K562 (cell line): ENCODE results near the gene PAQR4. TPM values are rescaled to one million over a fixed set of nuclear protein-coding genes. Genes with fewer than 3 reads are reported as not detected.

Experiments used
- ATAC-seq: fragments of 200-7000 bp; cut with Tn5 transposase; 3 replicates; pipeline ENCODE4 v1.9.1; 2020; ENCODE audit warnings: moderate library complexity
- BruUV-seq: library from RNA; stranded (reverse); fragments of 400-500 nt; replicated peaks from 2 replicates; lab custom pipeline; 2021; lab: Mats Ljungman, UMichigan
- CTCF ChIA-PET: fragments of 300-600 bp; formaldehyde crosslinking; extraction: SDS; loops from one replicate; lab custom pipeline; 2021; ENCODE audit warnings: low intra/inter-chr PET ratio; lab: Yijun Ruan, JAX
- POLR2A ChIA-PET: fragments of 300-600, 350-650 bp; sonication (Branson Sonifier 250); formaldehyde crosslinking; extraction: SDS; loops from one replicate; lab custom pipeline; 2021; ENCODE audit warnings: antibody characterized with exemption, inconsistent platforms; lab: Yijun Ruan, JAX
- DNase-seq, 4 experiments: peaks; one replicate each; pipeline versions ENCODE4 v3.0.0 to v3.0.0-alpha.2; 2011 to 2018; ENCODE audit warnings: low spot score in 3 of 4, mixed read lengths in 3 of 4; ENCODE audit errors: extremely low read depth in 1 of 4
- FAIRE-seq: peaks from 2 replicates; lab custom pipeline; 2011; peaks lifted over from hg19 to GRCh38; lab: Jason Lieb, UNC
- H2AFZ ChIP-seq: 2 replicates; pipeline ENCODE4 v1.6.0; 2011; ENCODE audit warnings: low read depth, low read length, control low read depth, inconsistent platforms
- H3K27ac ChIP-seq: fragments of 200-600 bp; 3 replicates; pipeline ENCODE4 v1.8.0; 2011; ENCODE audit warnings: low read depth, mild to moderate bottlenecking, control low read depth, inconsistent platforms, low read length, moderate library complexity, mixed read lengths; ENCODE audit errors: extremely low read depth
- H3K27me3 ChIP-seq, 2 experiments: fragments of 300-600 bp in 1 of 2; 2 replicates in 1 of 2; 3 replicates in 1 of 2; pipeline versions ENCODE4 v1.6.0 to v1.8.0; 2011; ENCODE audit warnings: inconsistent platforms in 2 of 2, low read length in 2 of 2, mild to moderate bottlenecking in 1 of 2, mixed read lengths in 1 of 2, moderate library complexity in 1 of 2; ENCODE audit not compliant: control insufficient read depth in 2 of 2, insufficient read depth in 2 of 2
- H3K36me3 ChIP-seq: fragments of 300-600 bp; 3 replicates; pipeline ENCODE4 v1.8.0; 2011; ENCODE audit warnings: mild to moderate bottlenecking, low read length, inconsistent platforms; ENCODE audit not compliant: control insufficient read depth, insufficient read depth
- H3K4me1 ChIP-seq, 2 experiments: fragments of 200-600 bp in 1 of 2; replicated peaks in 1 of 2; 2 replicates in 1 of 2; 3 replicates in 1 of 2; pipeline versions ENCODE4 v1.5.1 to v1.8.0; 2011; ENCODE audit warnings: inconsistent platforms in 2 of 2, low read length in 2 of 2, mild to moderate bottlenecking in 1 of 2, mixed read lengths in 1 of 2, moderate library complexity in 1 of 2; ENCODE audit not compliant: control insufficient read depth in 2 of 2, insufficient read depth in 2 of 2
- H3K4me2 ChIP-seq: 2 replicates; pipeline ENCODE4 v1.6.1; 2011; ENCODE audit warnings: low read length, control low read depth, inconsistent platforms, mixed read lengths; ENCODE audit not compliant: insufficient read depth
- H3K4me3 ChIP-seq: fragments of 200-600 bp; sonication (generic), shearing (Covaris generic); 2 replicates; pipeline ENCODE4 v1.5.1; 2016; ENCODE audit warnings: control low read depth, inconsistent platforms
- H3K79me2 ChIP-seq: fragments of 200-600 bp; 3 replicates; pipeline ENCODE4 v1.8.0; 2011; ENCODE audit warnings: low read length, inconsistent platforms; ENCODE audit not compliant: control insufficient read depth, insufficient read depth
- H3K9ac ChIP-seq, 2 experiments: 2 replicates each; pipeline versions ENCODE4 v1.6.0 to v1.6.1; 2011; ENCODE audit warnings: low read depth in 2 of 2, low read length in 2 of 2, control low read depth in 1 of 2, inconsistent platforms in 1 of 2, mild to moderate bottlenecking in 1 of 2, mixed read lengths in 1 of 2; ENCODE audit not compliant: insufficient read depth in 1 of 2
- H3K9me1 ChIP-seq: one replicate; pipeline ENCODE4 v1.6.0; 2011; ENCODE audit warnings: inconsistent platforms, mild to moderate bottlenecking, low read length, moderate library complexity; ENCODE audit not compliant: control insufficient read depth, insufficient read depth
- H3K9me3 ChIP-seq: replicated peaks from 2 replicates; pipeline ENCODE4 v1.5.1; 2011; ENCODE audit warnings: low read depth, low read length, inconsistent platforms; ENCODE audit not compliant: control insufficient read depth, insufficient read depth
- H4K20me1 ChIP-seq: replicated peaks from 2 replicates; pipeline ENCODE4 v1.6.1; 2011; ENCODE audit warnings: low read length, inconsistent platforms, mixed read lengths; ENCODE audit not compliant: control insufficient read depth, insufficient read depth
- E4F1 ChIP-seq: fragments of 250-450 bp; sonication (Bioruptor Pico); IDR thresholded peaks from 2 replicates; pipeline ENCODE4 v1.5.0; 2021; ENCODE audit warnings: mild to moderate bottlenecking, borderline replicate concordance
- EGR1 ChIP-seq: fragments of 450-650 bp; conservative IDR thresholded peaks from 2 replicates; pipeline ENCODE4 v1.6.1; 2017; ENCODE audit warnings: mild to moderate bottlenecking
- KDM5B ChIP-seq: fragments of 200-600 bp; sonication (generic); IDR thresholded peaks from 2 replicates; pipeline ENCODE4 v1.6.1; 2012; ENCODE audit warnings: low read depth, mild to moderate bottlenecking, moderate library complexity, low read length, control low read depth, inconsistent platforms; ENCODE audit not compliant: insufficient replicate concordance
- MYBL2 ChIP-seq, 2 experiments: fragments of 450-650 bp in 1 of 2; sonication (generic) in 1 of 2; formaldehyde crosslinking in 1 of 2; IDR thresholded peaks; 2 replicates each; pipeline versions ENCODE4 v1.6.1 to v1.8.1; 2017 to 2022; ENCODE audit warnings: borderline replicate concordance in 1 of 2, inconsistent platforms in 1 of 2, low read depth in 1 of 2, mild to moderate bottlenecking in 1 of 2, missing genetic modification reagents in 1 of 2, moderate library complexity in 1 of 2
- PATZ1 ChIP-seq: fragments of 250-450 bp; sonication (Bioruptor Pico); IDR thresholded peaks from 2 replicates; pipeline ENCODE4 v1.5.0; 2020; ENCODE audit warnings: mild to moderate bottlenecking, borderline replicate concordance
- SNAPC5 ChIP-seq: fragments of 250-450 bp; sonication (Bioruptor Pico); IDR thresholded peaks from 2 replicates; pipeline ENCODE4 v1.8.0; 2021; ENCODE audit warnings: moderate library complexity, mild to moderate bottlenecking, inconsistent platforms
- VEZF1 ChIP-seq: fragments of 200-800 bp; sonication (Bioruptor generic); IDR thresholded peaks from 2 replicates; pipeline ENCODE4 v1.6.1; 2017; ENCODE audit warnings: missing genetic modification characterization, missing compliant biosample characterization
- ZBTB17 ChIP-seq: fragments of 450-650 bp; formaldehyde crosslinking; IDR thresholded peaks from 2 replicates; pipeline ENCODE4 v1.4.0; 2020; ENCODE audit warnings: mild to moderate bottlenecking
- ZNF165 ChIP-seq: fragments of 250-450 bp; sonication (Bioruptor Pico); IDR thresholded peaks from 2 replicates; pipeline ENCODE4 v1.4.0; 2020; ENCODE audit warnings: borderline replicate concordance
- ZNF444 ChIP-seq: fragments of 250-450 bp; sonication (Bioruptor Pico); IDR thresholded peaks from 2 replicates; pipeline ENCODE4 v1.4.0; 2020; ENCODE audit warnings: mild to moderate bottlenecking, moderate library complexity
- WGBS: fragments of 100-300 bp; shearing (Covaris generic); methylation state at CpG from one replicate; pipeline ENCODE4 v1.1.6; 2016; ENCODE audit warnings: low coverage, mixed read lengths; ENCODE audit not compliant: insufficient coverage; ENCODE audit errors: missing lambda C conversion rate; 5-methylcytosine and 5-hydroxymethylcytosine counted together
- in situ Hi-C: fragments of 300-500 bp; cut with MboI; formaldehyde crosslinking; loops from 4 replicates; pipeline ENCODE4 v1.15.0; 2018; ENCODE audit warnings: inconsistent platforms, mixed read lengths
- intact Hi-C: fragments of 100-400 bp; cut with micrococcal nuclease; formaldehyde crosslinking; loops from 2 replicates; pipeline ENCODE4 v1.14.2; 2022
- polyA plus RNA-seq, 8 experiments: library from polyadenylated mRNA; depleted of rRNA in 4 of 8; stranded (reverse) in 5 of 8; unstranded in 3 of 8; fragments of >200 nt; fragmentation: Nextera tagmentation in 2 of 8; fragmentation: Illumina TruSeq in 1 of 8; extraction: Ambion mirVana in 2 of 8; extraction: Trizol in 1 of 8; gene quantifications; 2 replicates each; pipeline versions ENCODE4 v1.2.1 to v1.2.3, GENCODE V29; 2011 to 2014; ENCODE audit warnings: inconsistent platforms in 1 of 8, missing spikeins in 1 of 8
- total RNA-seq, 7 experiments: library from RNA; depleted of rRNA in 6 of 7; stranded (reverse); fragments of >200 nt in 6 of 7; fragmentation: Illumina TruSeq in 2 of 7; extraction: Trizol in 2 of 7; gene quantifications; 2 replicates each; pipeline versions ENCODE4 v1.2.1 to v1.2.3, GENCODE V29; 2011 to 2021; ENCODE audit warnings: low replicate concordance in 1 of 7
- TF ChIP-seq, protein P1 (sequence below): fragments of 250-450 bp; sonication (Bioruptor Pico); IDR thresholded peaks from 2 replicates; pipeline ENCODE4 v1.6.1; 2021; ENCODE audit warnings: mild to moderate bottlenecking

Gene PAQR4
- total and polyA plus RNA-seq, 9 of the 15 experiments (the other 6 are each of a cell fraction or from before 2014, with no cell fraction given) = 0.62 to 40.4 (median 19.5) TPM

DNA sequence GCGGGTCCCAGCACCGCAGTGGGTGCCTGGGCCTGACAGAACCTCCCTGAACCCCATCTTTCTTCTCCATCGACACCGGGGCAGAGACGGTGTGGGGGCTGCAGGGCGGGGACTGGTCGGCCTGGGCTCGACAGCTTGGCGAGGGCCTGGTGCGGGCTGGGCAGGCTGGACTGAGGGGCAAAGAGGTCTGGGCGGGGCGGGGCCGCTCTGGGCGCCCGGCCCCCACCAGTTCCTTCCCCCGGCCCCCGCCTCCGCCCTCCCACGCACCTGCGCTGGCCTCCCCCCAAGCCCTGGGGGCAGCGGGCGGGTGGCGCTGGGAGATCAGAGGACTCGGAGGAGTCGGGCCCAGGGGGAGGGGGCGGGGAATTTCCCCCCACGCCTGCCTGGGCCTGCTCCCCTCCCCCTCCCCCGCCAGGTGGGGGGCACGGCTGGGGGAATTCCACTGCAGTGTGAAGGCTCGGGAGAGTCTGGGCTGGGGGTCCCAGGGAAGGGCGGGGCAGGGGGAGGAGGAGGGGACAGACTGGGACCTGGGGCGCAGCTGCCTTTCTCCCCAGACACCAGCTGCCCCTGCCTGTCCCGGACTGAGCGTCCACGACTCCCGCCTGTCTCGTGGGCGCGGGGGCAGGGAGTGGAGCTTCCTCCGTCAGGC lies 6.0 kb upstream of the PAQR4 start:
- FAIRE-seq (no peak), ATAC-seq (peak; percentile 5), DNase-seq (peak; percentile 70 to 90 (median 80))
- BruUV-seq = no TSS peak
- H3K4me2 ChIP-seq = peak overlapping the region; percentile 71
- ChIA-PET CTCF (interaction anchor here (0.6 kb wide), 1 partner anchor 630 kb away, joined by 3 read pairs; no protein-coding TSS in a partner anchor), POLR2A (interaction anchor here (0.6 to 1.3 kb wide), 7 partner anchors 9 to 24 kb away, joined by 3 to 5 read pairs (median 3); partner anchors contain the start of gene PKMYT1)
- no peaks in the 10 kb centered on the region for H3K79me2 ChIP-seq
- peaks cover 3% of the 10 kb centered on the region; the same call in 1 of the 3 replicates for H3K36me3 ChIP-seq
- 6% methylated on average over 5 of the region's 40 CpGs for WGBS
- H3K9ac ChIP-seq = peak overlapping the region; percentile 69 to 96
- H3K4me3 ChIP-seq = peak overlapping the region; percentile 53
- H2AFZ ChIP-seq = peak overlapping the region; percentile 87
- H3K9me1 ChIP-seq = no peaks in the 10 kb centered on the region
- intact Hi-C loops = loop anchor here (10.0 kb wide), 1 partner anchor 62 kb away; the partner anchor contains the start of genes HCFC1R1, THOC6 and TNFRSF12A
- H3K9me3 ChIP-seq = no peaks in the 10 kb centered on the region
- H3K4me1 ChIP-seq = peaks cover 6 to 71% of the 10 kb centered on the region in 2 experiments
- H4K20me1 ChIP-seq = no peaks in the 10 kb centered on the region
- in situ Hi-C loops = no loop called here
- peak overlapping the region; percentile 83 for H3K27ac ChIP-seq
- H3K27me3 ChIP-seq = no peaks in the 10 kb centered on the region
- TF ChIP-seq PATZ1 = no peak
- TF ChIP-seq E4F1 (CRISPR knock-in tag) = no peak
- no peak for TF ChIP-seq KDM5B
- peak; percentile 80; the same call in 1 of the 2 replicates for TF ChIP-seq ZNF444 (CRISPR knock-in tag)
- TF ChIP-seq EGR1 = peak; percentile 93
- no peak for TF ChIP-seq MYBL2 (IDR thresholded peaks at IDR 0.05; ENCODE audit: low read depth)
- no peak for TF ChIP-seq MYBL2 (CRISPR knock-in tag; IDR thresholded peaks at IDR 0.05; ENCODE audit: borderline replicate concordance)
- peak; percentile 73 for TF ChIP-seq VEZF1 (CRISPR knock-in tag)
- TF ChIP-seq SNAPC5 (CRISPR knock-in tag) = no peak
- TF ChIP-seq ZBTB17 (CRISPR knock-in tag) = no peak
- TF ChIP-seq, protein P1, sequence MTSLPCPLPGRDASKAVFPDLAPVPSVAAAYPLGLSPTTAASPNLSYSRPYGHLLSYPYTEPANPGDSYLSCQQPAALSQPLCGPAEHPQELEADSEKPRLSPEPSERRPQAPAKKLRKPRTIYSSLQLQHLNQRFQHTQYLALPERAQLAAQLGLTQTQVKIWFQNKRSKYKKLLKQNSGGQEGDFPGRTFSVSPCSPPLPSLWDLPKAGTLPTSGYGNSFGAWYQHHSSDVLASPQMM = no peak
- TF ChIP-seq ZNF165 = no peak
